Measurements from ENCODE around the gene SYMPK. TPM values are rescaled to one million over a fixed set of nuclear protein-coding genes. Genes with fewer than 3 reads are reported as not detected.

The SYMPK gene
- total RNA-seq, 1 donor from 2014 or later, result 114 TPM

- Mint-ChIP-seq H3K36me3 (ENCODE audit: insufficient read depth) (peaks cover 20% of the 10 kb centered on the region), H3K27me3 (no peaks in the 10 kb centered on the region), H3K4me1 (ENCODE audit: low read depth) (peaks cover 13% of the 10 kb centered on the region), H3K4me3 (ENCODE audit: low read depth) (peak overlapping the region; percentile 37), H3K9me3 (ENCODE audit: low read depth) (no peaks in the 10 kb centered on the region), H3K27ac (peak overlapping the region; percentile 84)
- DNase-seq (ENCODE audit: low spot score, unreplicated experiment), result no peak
- TF ChIP-seq CTCF (IDR thresholded peaks at IDR 0.05; ENCODE audit: unreplicated experiment), result no peak
Observed at GRCh38 chr19:45772130-45772840, 90.7 kb downstream of the SYMPK start.

DNA sequence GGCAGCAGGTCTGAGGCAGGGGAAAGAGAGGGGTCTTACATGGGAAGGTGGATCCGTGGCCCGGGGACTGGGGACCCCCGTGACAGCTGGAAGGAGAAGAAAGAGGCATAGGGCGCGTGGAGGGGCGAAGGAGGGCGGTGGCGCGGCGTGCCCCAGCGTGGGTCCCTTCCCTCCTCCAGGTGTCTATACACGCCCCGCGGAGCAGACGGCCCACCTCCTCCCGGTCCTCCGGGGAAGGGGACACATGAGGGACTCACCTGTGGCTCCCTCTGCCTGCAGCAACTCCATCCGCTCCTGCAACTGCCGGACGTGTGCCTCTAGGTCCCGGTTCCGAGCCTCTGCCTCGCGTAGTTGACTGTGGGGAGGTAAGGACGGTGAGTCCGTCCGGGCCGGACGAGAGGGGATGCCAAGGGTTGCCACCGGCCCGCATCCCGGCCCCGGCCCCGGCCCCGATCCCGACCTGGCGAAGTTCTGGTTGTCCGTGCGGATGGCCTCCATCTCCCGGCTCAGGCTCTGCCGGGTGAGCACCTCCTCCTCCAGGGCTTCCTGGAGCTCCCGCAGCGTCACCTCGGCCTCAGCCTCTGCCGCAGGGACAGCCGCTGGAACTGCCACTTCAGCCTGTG lies 91.5 kb downstream of the SYMPK start:
- Mint-ChIP-seq H3K36me3 (ENCODE audit: insufficient read depth) (peaks cover 14% of the 10 kb centered on the region), H3K9me3 (ENCODE audit: low read depth) (no peaks in the 10 kb centered on the region), H3K27ac (peak overlapping the region; percentile 31), H3K27me3 (no peaks in the 10 kb centered on the region), H3K4me3 (ENCODE audit: low read depth) (peak overlapping the region; percentile 41), H3K4me1 (ENCODE audit: low read depth) (peaks cover 16% of the 10 kb centered on the region)
- no peak for DNase-seq (ENCODE audit: low spot score, unreplicated experiment)
- no peak for TF ChIP-seq CTCF (IDR thresholded peaks at IDR 0.05; ENCODE audit: unreplicated experiment)

DNA sequence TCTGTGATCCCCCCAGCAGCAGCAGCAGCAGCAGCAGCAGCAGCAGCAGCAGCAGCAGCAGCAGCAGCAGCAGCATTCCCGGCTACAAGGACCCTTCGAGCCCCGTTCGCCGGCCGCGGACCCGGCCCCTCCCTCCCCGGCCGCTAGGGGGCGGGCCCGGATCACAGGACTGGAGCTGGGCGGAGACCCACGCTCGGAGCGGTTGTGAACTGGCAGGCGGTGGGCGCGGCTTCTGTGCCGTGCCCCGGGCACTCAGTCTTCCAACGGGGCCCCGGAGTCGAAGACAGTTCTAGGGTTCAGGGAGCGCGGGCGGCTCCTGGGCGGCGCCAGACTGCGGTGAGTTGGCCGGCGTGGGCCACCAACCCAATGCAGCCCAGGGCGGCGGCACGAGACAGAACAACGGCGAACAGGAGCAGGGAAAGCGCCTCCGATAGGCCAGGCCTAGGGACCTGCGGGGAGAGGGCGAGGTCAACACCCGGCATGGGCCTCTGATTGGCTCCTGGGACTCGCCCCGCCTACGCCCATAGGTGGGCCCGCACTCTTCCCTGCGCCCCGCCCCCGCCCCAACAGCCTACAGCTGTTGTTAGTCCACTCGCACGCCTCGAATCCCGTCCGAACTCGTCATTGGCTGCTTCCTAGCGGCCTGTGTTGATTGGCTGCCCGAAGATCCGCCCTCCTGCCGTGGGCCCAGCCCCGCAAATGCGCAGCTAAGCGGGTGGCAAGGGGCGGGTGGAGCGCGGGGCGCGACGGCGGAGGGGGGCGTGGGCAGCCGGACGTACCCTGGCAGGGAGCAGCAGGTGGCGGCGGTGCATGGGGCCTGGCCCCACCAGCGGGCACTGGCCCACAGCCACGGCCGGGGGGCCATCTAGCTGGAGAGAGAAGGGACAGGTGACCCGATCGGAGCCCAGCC lies 92.5 kb downstream of the SYMPK start:
- Mint-ChIP-seq H3K27ac (peak overlapping the region; percentile 98), H3K27me3 (no peaks in the 10 kb centered on the region), H3K4me3 (ENCODE audit: low read depth) (peak overlapping the region; percentile 97), H3K36me3 (ENCODE audit: insufficient read depth) (peaks cover 14% of the 10 kb centered on the region), H3K4me1 (ENCODE audit: low read depth) (peaks cover 18% of the 10 kb centered on the region), H3K9me3 (ENCODE audit: low read depth) (no peaks in the 10 kb centered on the region)
- TF ChIP-seq CTCF (IDR thresholded peaks at IDR 0.05; ENCODE audit: unreplicated experiment), result peak; percentile 94
- DNase-seq (ENCODE audit: low spot score, unreplicated experiment), result peak; percentile 93

- peaks cover 12% of the 10 kb centered on the region for H3K36me3 Mint-ChIP-seq (ENCODE audit: insufficient read depth)
- peak overlapping the region; percentile 98 for H3K27ac Mint-ChIP-seq
- H3K27me3 Mint-ChIP-seq, result no peaks in the 10 kb centered on the region
- peak overlapping the region; percentile 97 for H3K4me3 Mint-ChIP-seq (ENCODE audit: low read depth)
- DNase-seq (ENCODE audit: low spot score, unreplicated experiment), result no peak
- TF ChIP-seq CTCF (IDR thresholded peaks at IDR 0.05; ENCODE audit: unreplicated experiment), result no peak
- peaks cover 21% of the 10 kb centered on the region for H3K4me1 Mint-ChIP-seq (ENCODE audit: low read depth)
- no peaks in the 10 kb centered on the region for H3K9me3 Mint-ChIP-seq (ENCODE audit: low read depth)
Observed at GRCh38 chr19:45769821-45770191, 93.1 kb downstream of the SYMPK start.

All from progenitor cell of endocrine pancreas (in vitro differentiated cells).